K562 (cell line): Measurements from ENCODE around the gene NECTIN4. TPM values are rescaled to one million over a fixed set of nuclear protein-coding genes. Genes with fewer than 3 reads are reported as not detected.

Source experiments
- ATAC-seq: fragments of 200-7000 bp; cut with Tn5 transposase; 3 replicates; pipeline ENCODE4 v1.9.1; 2020; ENCODE audit warnings: moderate library complexity
- BruUV-seq: library from RNA; stranded (reverse); fragments of 400-500 nt; replicated peaks from 2 replicates; lab custom pipeline; 2021; lab: Mats Ljungman, UMichigan
- CTCF ChIA-PET: fragments of 300-600 bp; formaldehyde crosslinking; extraction: SDS; loops from one replicate; lab custom pipeline; 2021; ENCODE audit warnings: low intra/inter-chr PET ratio; lab: Yijun Ruan, JAX
- POLR2A ChIA-PET: fragments of 300-600, 350-650 bp; sonication (Branson Sonifier 250); formaldehyde crosslinking; extraction: SDS; loops from one replicate; lab custom pipeline; 2021; ENCODE audit warnings: antibody characterized with exemption, inconsistent platforms; lab: Yijun Ruan, JAX
- DNase-seq, 4 experiments: peaks; one replicate each; pipeline versions ENCODE4 v3.0.0 to v3.0.0-alpha.2; 2011 to 2018; ENCODE audit warnings: low spot score in 3 of 4, mixed read lengths in 3 of 4; ENCODE audit errors: extremely low read depth in 1 of 4
- FAIRE-seq: peaks from 2 replicates; lab custom pipeline; 2011; peaks lifted over from hg19 to GRCh38; lab: Jason Lieb, UNC
- H2AFZ ChIP-seq: 2 replicates; pipeline ENCODE4 v1.6.0; 2011; ENCODE audit warnings: low read depth, low read length, control low read depth, inconsistent platforms
- H3K27ac ChIP-seq: fragments of 200-600 bp; 3 replicates; pipeline ENCODE4 v1.8.0; 2011; ENCODE audit warnings: low read depth, mild to moderate bottlenecking, control low read depth, inconsistent platforms, low read length, moderate library complexity, mixed read lengths; ENCODE audit errors: extremely low read depth
- H3K27me3 ChIP-seq, 2 experiments: fragments of 300-600 bp in 1 of 2; 2 replicates in 1 of 2; 3 replicates in 1 of 2; pipeline versions ENCODE4 v1.6.0 to v1.8.0; 2011; ENCODE audit warnings: inconsistent platforms in 2 of 2, low read length in 2 of 2, mild to moderate bottlenecking in 1 of 2, mixed read lengths in 1 of 2, moderate library complexity in 1 of 2; ENCODE audit not compliant: control insufficient read depth in 2 of 2, insufficient read depth in 2 of 2
- H3K36me3 ChIP-seq: fragments of 300-600 bp; 3 replicates; pipeline ENCODE4 v1.8.0; 2011; ENCODE audit warnings: mild to moderate bottlenecking, low read length, inconsistent platforms; ENCODE audit not compliant: control insufficient read depth, insufficient read depth
- H3K4me1 ChIP-seq, 2 experiments: fragments of 200-600 bp in 1 of 2; replicated peaks in 1 of 2; 2 replicates in 1 of 2; 3 replicates in 1 of 2; pipeline versions ENCODE4 v1.5.1 to v1.8.0; 2011; ENCODE audit warnings: inconsistent platforms in 2 of 2, low read length in 2 of 2, mild to moderate bottlenecking in 1 of 2, mixed read lengths in 1 of 2, moderate library complexity in 1 of 2; ENCODE audit not compliant: control insufficient read depth in 2 of 2, insufficient read depth in 2 of 2
- H3K4me2 ChIP-seq: 2 replicates; pipeline ENCODE4 v1.6.1; 2011; ENCODE audit warnings: low read length, control low read depth, inconsistent platforms, mixed read lengths; ENCODE audit not compliant: insufficient read depth
- H3K4me3 ChIP-seq: fragments of 200-600 bp; sonication (generic), shearing (Covaris generic); 2 replicates; pipeline ENCODE4 v1.5.1; 2016; ENCODE audit warnings: control low read depth, inconsistent platforms
- H3K79me2 ChIP-seq: fragments of 200-600 bp; 3 replicates; pipeline ENCODE4 v1.8.0; 2011; ENCODE audit warnings: low read length, inconsistent platforms; ENCODE audit not compliant: control insufficient read depth, insufficient read depth
- H3K9ac ChIP-seq, 2 experiments: 2 replicates each; pipeline versions ENCODE4 v1.6.0 to v1.6.1; 2011; ENCODE audit warnings: low read depth in 2 of 2, low read length in 2 of 2, control low read depth in 1 of 2, inconsistent platforms in 1 of 2, mild to moderate bottlenecking in 1 of 2, mixed read lengths in 1 of 2; ENCODE audit not compliant: insufficient read depth in 1 of 2
- H3K9me1 ChIP-seq: one replicate; pipeline ENCODE4 v1.6.0; 2011; ENCODE audit warnings: inconsistent platforms, mild to moderate bottlenecking, low read length, moderate library complexity; ENCODE audit not compliant: control insufficient read depth, insufficient read depth
- H3K9me3 ChIP-seq: replicated peaks from 2 replicates; pipeline ENCODE4 v1.5.1; 2011; ENCODE audit warnings: low read depth, low read length, inconsistent platforms; ENCODE audit not compliant: control insufficient read depth, insufficient read depth
- H4K20me1 ChIP-seq: replicated peaks from 2 replicates; pipeline ENCODE4 v1.6.1; 2011; ENCODE audit warnings: low read length, inconsistent platforms, mixed read lengths; ENCODE audit not compliant: control insufficient read depth, insufficient read depth
- FUS ChIP-seq: fragments of 200-400 bp; formaldehyde crosslinking; optimal IDR thresholded peaks from 2 replicates; pipeline ENCODE3; 2017; ENCODE audit warnings: low read depth, low read length
- HBP1 ChIP-seq: fragments of 450-650 bp; formaldehyde crosslinking; IDR thresholded peaks from 2 replicates; pipeline ENCODE4 v1.4.0; 2022; ENCODE audit warnings: missing genetic modification characterization
- JUN ChIP-seq, 2 experiments: sonication (generic) in 1 of 2; formaldehyde crosslinking in 1 of 2; IDR thresholded peaks; 2 replicates each; pipeline versions ENCODE4 v1.6.1 to v1.8.0; 2012 to 2022; ENCODE audit warnings: borderline replicate concordance in 2 of 2, mild to moderate bottlenecking in 2 of 2, improper control_type of control experiment in 1 of 2, low read depth in 1 of 2, low read length in 1 of 2, missing genetic modification reagents in 1 of 2
- MIER1 ChIP-seq: fragments of 450-650 bp; IDR thresholded peaks from 2 replicates; pipeline ENCODE4 v1.6.1; 2016; ENCODE audit warnings: antibody characterized with exemption, mild to moderate bottlenecking, low read depth
- POLR2G ChIP-seq: fragments of 200-400 bp; formaldehyde crosslinking; IDR thresholded peaks from 2 replicates; pipeline ENCODE4 v1.6.1; 2017; ENCODE audit warnings: low read depth, mild to moderate bottlenecking, antibody characterized with exemption, low read length, moderate library complexity
- POLR2H ChIP-seq: IDR thresholded peaks from 2 replicates; pipeline ENCODE4 v1.6.1; 2016; ENCODE audit warnings: missing genetic modification characterization, low read depth, mild to moderate bottlenecking, control low read depth, missing compliant biosample characterization, moderate library complexity
- RBFOX2 ChIP-seq: fragments of 200-400 bp; formaldehyde crosslinking; IDR thresholded peaks from 2 replicates; pipeline ENCODE4 v1.6.1; 2017; ENCODE audit warnings: low read depth, mild to moderate bottlenecking, low read length, moderate library complexity
- ZNF239 ChIP-seq: fragments of 250-450 bp; sonication (Bioruptor Pico); IDR thresholded peaks from 2 replicates; pipeline ENCODE4 v1.4.0; 2020; ENCODE audit warnings: mild to moderate bottlenecking
- ZNF274 ChIP-seq: IDR thresholded peaks from 2 replicates; pipeline ENCODE4 v1.6.1; 2011; ENCODE audit warnings: low read depth, mild to moderate bottlenecking, low read length, moderate library complexity, borderline replicate concordance
- WGBS: fragments of 100-300 bp; shearing (Covaris generic); methylation state at CpG from one replicate; pipeline ENCODE4 v1.1.6; 2016; ENCODE audit warnings: low coverage, mixed read lengths; ENCODE audit not compliant: insufficient coverage; ENCODE audit errors: missing lambda C conversion rate; 5-methylcytosine and 5-hydroxymethylcytosine counted together
- in situ Hi-C: fragments of 300-500 bp; cut with MboI; formaldehyde crosslinking; loops from 4 replicates; pipeline ENCODE4 v1.15.0; 2018; ENCODE audit warnings: inconsistent platforms, mixed read lengths
- intact Hi-C: fragments of 100-400 bp; cut with micrococcal nuclease; formaldehyde crosslinking; loops from 2 replicates; pipeline ENCODE4 v1.14.2; 2022
- polyA plus RNA-seq, 8 experiments: library from polyadenylated mRNA; depleted of rRNA in 4 of 8; stranded (reverse) in 5 of 8; unstranded in 3 of 8; fragments of >200 nt; fragmentation: Nextera tagmentation in 2 of 8; fragmentation: Illumina TruSeq in 1 of 8; extraction: Ambion mirVana in 2 of 8; extraction: Trizol in 1 of 8; gene quantifications; 2 replicates each; pipeline versions ENCODE4 v1.2.1 to v1.2.3, GENCODE V29; 2011 to 2014; ENCODE audit warnings: inconsistent platforms in 1 of 8, missing spikeins in 1 of 8
- total RNA-seq, 7 experiments: library from RNA; depleted of rRNA in 6 of 7; stranded (reverse); fragments of >200 nt in 6 of 7; fragmentation: Illumina TruSeq in 2 of 7; extraction: Trizol in 2 of 7; gene quantifications; 2 replicates each; pipeline versions ENCODE4 v1.2.1 to v1.2.3, GENCODE V29; 2011 to 2021; ENCODE audit warnings: low replicate concordance in 1 of 7

The NECTIN4 gene
- total and polyA plus RNA-seq, 9 of the 15 experiments (the other 6 are each of a cell fraction or from before 2014, with no cell fraction given): 0.01 to 0.09 TPM; not detected in 7

GRCh38 chr1:161048949-161049722, 40.2 kb downstream of the NECTIN4 start:
- intact Hi-C loops: no loop called here
- Histone ChIP-seq H3K9me3 (no peaks in the 10 kb centered on the region; the same call in 1 of the 2 replicates), H3K4me2 (no peak overlapping the region), H3K36me3 (no peaks in the 10 kb centered on the region; the same call in 2 of the 3 replicates), H3K9me1 (no peaks in the 10 kb centered on the region), H3K4me3 (no peak overlapping the region), H4K20me1 (no peaks in the 10 kb centered on the region), H3K79me2 (peaks cover 23% of the 10 kb centered on the region), H3K9ac (peak overlapping the region in 1 of 2 experiments; percentile 22; a peak in 1 of 4 replicates), H2AFZ (no peak overlapping the region), H3K27ac (no peak overlapping the region), H3K27me3 (no peaks in the 10 kb centered on the region), H3K4me1 (peaks cover 11 to 15% of the 10 kb centered on the region in 2 experiments; a peak in 4 of 5 replicates)
- WGBS: 52% methylated on average over 5 of the region's 5 CpGs
- in situ Hi-C loops: no loop called here
- no TSS peak for BruUV-seq
- ChIA-PET CTCF (no interaction called here), POLR2A (interaction anchor here (0.6 kb wide), 1 partner anchor 55 kb away, joined by 3 read pairs; no protein-coding TSS in a partner anchor)
- ATAC-seq: no peak
- DNase-seq: no peak
- no peak for FAIRE-seq
- TF ChIP-seq ZNF239 (CRISPR knock-in tag): no peak
- TF ChIP-seq HBP1 (CRISPR knock-in tag): no peak
- no peak for TF ChIP-seq FUS
- TF ChIP-seq RBFOX2: 0 out of 2 replicates have a peak, but pooled peaks have one; percentile 24
- 0 out of 2 replicates have a peak, but pooled peaks have one; percentile 22 for TF ChIP-seq POLR2G
- TF ChIP-seq MIER1: no peak
- peak; percentile 82 for TF ChIP-seq ZNF274
- TF ChIP-seq JUN (IDR thresholded peaks at IDR 0.05; ENCODE audit: borderline replicate concordance, low read depth, low read length): no peak
- no peak for TF ChIP-seq JUN (CRISPR knock-in tag; IDR thresholded peaks at IDR 0.05; ENCODE audit: borderline replicate concordance)
- TF ChIP-seq POLR2H: no peak
